HG03354 (cell line): Measurements from ENCODE around the gene WNT2.
A peak's percentile ranks its signal among the peaks of the same experiment; 100 is the strongest.
"Not testable (repeated sequence)": the region's sequence is repeated elsewhere in the genome, so short reads cannot be mapped to it uniquely, and the experiment has no call there.

ENCODE experiments used
- ATAC-seq: cut with Tn5 transposase; IDR thresholded peaks from one replicate; pipeline ENCODE4 v1.9.1; 2021; ENCODE audit warnings: mild to moderate bottlenecking; ENCODE audit not compliant: unreplicated experiment, poor library complexity, severe bottlenecking

Gene WNT2

GRCh38 chr7:117271566-117271965, 51.3 kb downstream of the WNT2 start:
- no peak for ATAC-seq

- no peak for ATAC-seq
These were observed 52.5 kb downstream of the WNT2 start for GRCh38 chr7:117270371-117270770.

GRCh38 chr7:117269886-117270285, 53.0 kb downstream of the WNT2 start:
- ATAC-seq: no peak

- no peak for ATAC-seq
These were observed 53.4 kb downstream of the WNT2 start for GRCh38 chr7:117269417-117269816.

- no peak for ATAC-seq
These were observed 58.1 kb downstream of the WNT2 start for GRCh38 chr7:117264716-117265115.

- no peak for ATAC-seq
These were observed 60.3 kb downstream of the WNT2 start for GRCh38 chr7:117262546-117262945.

GRCh38 chr7:117259615-117260014, 63.2 kb downstream of the WNT2 start:
- ATAC-seq: no peak

- no peak for ATAC-seq
These were observed 71.2 kb downstream of the WNT2 start for GRCh38 chr7:117251687-117252086.

- no peak for ATAC-seq
These were observed 72.1 kb downstream of the WNT2 start for GRCh38 chr7:117250801-117251200.

GRCh38 chr7:117250245-117250644, 72.6 kb downstream of the WNT2 start:
- ATAC-seq: no peak

- no peak for ATAC-seq
These were observed 73.2 kb downstream of the WNT2 start for GRCh38 chr7:117249696-117250095.

GRCh38 chr7:117248829-117249228, 74.0 kb downstream of the WNT2 start:
- ATAC-seq: no peak

GRCh38 chr7:117247809-117248208, 75.0 kb downstream of the WNT2 start:
- ATAC-seq: no peak

GRCh38 chr7:117245703-117246102, 77.2 kb downstream of the WNT2 start:
- not testable (repeated sequence) for ATAC-seq

- no peak for ATAC-seq
These were observed 79.5 kb downstream of the WNT2 start for GRCh38 chr7:117243390-117243789.

- ATAC-seq: no peak
These were observed 81.8 kb downstream of the WNT2 start for GRCh38 chr7:117241088-117241487.

- no peak for ATAC-seq
These were observed 83.9 kb downstream of the WNT2 start for GRCh38 chr7:117238937-117239336.

- ATAC-seq: no peak
These were observed 84.4 kb downstream of the WNT2 start for GRCh38 chr7:117238472-117238871.

- no peak for ATAC-seq
These were observed 85.2 kb downstream of the WNT2 start for GRCh38 chr7:117237646-117238045.

GRCh38 chr7:117231047-117231359, 91.9 kb downstream of the WNT2 start:
- peak; percentile 21 for ATAC-seq

GRCh38 chr7:117230276-117231046, 92.4 kb downstream of the WNT2 start:
- peak; percentile 72 for ATAC-seq

- ATAC-seq: no peak
These were observed 93.5 kb downstream of the WNT2 start for GRCh38 chr7:117229350-117229749.
